HG03442 (cell line): ENCODE measurements around the gene HES1.

Experiments used
- ATAC-seq: cut with Tn5 transposase; IDR thresholded peaks from one replicate; pipeline ENCODE4 v1.9.1; 2021; ENCODE audit warnings: mild to moderate bottlenecking, moderate library complexity; ENCODE audit not compliant: unreplicated experiment

HES1 gene

DNA sequence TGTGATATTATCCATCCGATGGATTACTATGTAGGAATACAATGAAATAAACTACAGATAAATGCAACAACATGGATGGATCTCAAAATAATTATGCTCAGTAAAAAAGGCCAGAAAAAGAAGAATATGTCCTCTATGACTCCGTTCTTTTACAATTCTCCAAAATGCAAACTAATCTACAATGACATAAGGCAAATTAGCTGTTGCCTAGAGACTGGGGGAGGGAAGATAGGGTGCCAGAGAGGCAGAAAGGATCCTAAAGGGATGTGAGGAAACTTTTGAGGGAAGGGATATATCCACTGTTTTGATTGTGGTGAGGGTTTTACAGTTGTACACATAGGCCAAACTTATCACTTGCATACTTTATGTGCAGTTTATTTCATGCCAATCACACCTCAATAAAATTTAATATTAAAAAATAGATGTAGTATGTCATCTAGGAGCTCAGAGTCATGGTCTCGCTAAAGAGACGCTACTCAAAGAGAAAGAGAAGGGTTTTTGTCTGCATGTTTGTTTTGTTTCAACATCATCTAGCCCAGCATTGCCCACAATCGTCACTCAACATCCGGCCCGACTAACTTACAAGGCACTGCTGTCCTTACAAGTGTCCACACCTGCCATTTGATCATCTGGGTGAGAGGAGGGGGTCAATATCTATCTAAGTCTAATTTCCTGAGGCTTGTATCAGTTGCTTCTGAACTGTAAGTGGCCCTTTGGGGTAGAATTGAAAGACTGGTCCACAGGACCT is 29.5 kb downstream of the HES1 start:
- no peak for ATAC-seq

DNA sequence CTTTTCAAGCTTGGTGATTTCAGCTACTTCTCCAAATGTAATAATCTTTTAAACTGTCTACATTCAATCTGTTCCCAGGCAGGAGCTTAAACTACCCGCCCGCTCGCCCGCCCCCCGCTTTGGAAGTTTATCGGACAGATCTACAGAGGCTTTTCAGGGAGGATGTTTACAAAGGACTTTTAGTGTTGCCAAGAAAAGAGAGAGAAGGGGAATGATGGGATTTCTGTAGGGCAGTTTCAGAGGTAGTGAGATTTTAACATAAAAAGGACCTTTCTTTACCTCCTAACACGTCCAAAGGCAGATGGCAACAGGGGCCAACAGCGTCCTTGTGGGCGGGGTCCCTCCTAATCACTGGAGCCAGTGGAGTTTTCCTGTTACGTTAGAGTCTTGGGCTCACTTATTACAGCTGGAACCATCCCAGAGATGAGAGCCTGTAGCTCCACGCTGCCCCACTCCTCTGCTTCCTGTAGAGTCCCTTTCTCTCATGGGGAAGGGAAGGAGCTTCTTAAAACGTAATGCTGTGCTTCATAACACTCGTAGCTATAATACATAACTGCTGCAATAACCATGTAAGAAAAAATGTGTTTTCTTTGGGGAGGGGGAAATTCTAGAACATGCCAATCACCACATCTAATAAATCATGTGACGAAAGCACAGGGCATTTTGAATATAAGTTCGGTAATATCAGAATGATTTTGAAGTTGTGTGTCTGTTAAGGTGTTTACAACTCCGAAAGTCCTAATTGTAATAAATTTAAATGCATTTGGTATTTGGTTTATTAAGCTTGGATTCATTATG is 30.9 kb downstream of the HES1 start:
- ATAC-seq = no peak

DNA sequence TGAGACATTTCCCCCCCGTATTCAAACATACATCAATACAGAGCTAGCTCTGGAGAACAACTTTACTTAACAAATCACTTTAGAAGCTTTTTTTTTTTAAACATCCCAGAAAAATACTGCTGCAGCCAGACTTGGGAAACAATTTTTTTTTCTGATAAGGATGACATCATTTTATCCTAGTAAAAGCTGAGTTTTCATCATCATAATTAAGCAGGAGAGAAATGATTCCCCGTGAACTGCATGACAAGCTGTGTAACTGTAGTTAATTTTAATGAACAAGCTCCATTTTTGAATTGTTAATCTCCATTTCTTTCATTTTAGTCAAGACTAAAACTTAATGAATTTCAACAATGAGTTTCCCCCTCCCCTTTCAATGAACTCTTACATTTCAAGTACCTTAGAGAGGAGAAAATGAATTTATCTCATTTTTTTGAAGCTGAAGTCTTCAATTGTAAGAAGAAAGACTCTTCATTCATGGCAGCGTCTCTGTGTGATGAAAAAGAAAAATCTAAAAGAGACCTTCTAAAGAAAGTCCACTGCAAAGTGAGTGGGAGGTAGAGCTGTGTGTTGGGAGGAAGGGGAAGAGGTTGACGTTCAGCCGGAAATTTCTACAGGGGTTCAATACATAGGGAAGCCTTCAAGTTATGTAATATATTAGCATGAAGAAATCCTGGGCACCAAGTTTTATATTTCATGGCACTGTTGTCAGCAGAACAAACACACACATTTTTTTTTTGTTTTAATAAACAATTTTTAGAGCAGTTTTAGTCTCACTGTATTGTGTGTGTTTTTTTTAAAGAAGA is 31.7 kb downstream of the HES1 start:
- no peak for ATAC-seq

DNA sequence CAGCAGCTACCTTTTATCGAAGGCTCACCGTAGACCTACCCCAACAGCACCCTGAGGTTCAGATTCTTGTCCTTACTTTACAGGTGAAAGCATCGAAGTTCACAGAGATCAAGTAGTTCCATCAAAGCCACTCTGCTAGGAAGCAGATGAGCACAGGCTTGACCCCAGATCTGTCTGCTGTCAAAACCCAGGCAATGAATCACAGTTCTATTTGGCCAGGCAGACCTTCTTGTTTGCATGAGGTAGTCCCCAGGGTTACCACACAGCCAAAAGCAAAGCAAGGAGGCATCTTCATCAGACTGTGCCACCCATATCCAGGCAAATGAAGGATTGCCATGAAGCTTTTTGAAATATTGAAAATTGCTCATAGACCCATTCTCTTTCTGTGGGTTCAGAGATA is 33.0 kb downstream of the HES1 start:
- ATAC-seq = no peak

DNA sequence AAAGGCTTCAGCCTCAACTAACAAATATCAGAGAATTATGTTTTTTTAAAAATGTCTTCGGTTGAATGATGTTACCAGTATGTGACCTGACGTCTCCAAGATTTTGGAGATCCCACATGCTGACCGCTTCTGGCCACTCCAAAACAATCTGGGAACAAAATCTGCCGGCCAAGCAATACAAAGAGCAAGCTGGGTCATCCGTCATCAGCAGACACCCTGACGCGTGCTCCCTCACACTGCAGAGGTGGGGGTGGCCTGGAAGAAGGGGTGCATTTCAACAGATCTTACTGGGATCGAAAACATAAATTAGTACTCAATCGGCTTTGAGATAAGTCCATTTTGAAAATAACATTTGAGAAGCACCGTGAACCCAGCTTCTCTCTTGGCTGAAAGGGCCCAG is 33.6 kb downstream of the HES1 start:
- no peak for ATAC-seq

DNA sequence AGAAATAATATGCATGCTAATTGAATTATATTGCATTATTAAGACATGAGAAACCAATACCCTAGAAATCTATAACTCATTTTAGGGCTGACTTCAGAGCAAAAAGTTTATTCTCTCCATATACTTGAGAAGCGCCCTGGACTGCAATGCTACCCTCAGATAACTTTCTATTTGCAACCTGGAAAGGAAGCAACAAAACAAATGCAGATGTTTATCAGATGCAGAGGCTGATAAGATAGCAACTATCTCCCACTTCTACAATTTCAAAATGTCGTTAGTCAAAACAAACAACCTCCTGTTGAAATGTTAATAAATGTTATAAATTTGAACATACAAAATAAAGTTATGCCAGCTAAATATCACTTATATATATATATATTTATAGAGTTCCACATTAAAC is 34.8 kb downstream of the HES1 start:
- ATAC-seq = no peak

DNA sequence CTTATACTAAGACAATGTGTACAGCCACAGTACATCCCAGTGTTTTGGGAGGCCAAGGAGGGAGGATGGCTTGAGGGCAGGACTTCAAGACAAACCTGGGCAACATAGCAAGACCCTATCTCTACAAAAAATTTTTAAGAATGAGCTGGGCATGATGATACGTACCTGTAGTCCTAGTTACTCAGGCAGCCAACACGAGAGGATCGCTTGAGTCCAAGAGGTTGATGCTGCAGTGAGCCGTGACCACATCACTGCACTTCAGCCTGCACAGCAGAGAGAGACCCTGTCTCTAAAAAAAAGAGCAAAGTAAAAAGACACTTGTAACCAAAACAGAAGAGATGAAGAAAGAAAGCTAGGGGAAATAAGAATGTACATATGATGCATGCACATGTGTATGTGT is 38.5 kb downstream of the HES1 start:
- no peak for ATAC-seq

DNA sequence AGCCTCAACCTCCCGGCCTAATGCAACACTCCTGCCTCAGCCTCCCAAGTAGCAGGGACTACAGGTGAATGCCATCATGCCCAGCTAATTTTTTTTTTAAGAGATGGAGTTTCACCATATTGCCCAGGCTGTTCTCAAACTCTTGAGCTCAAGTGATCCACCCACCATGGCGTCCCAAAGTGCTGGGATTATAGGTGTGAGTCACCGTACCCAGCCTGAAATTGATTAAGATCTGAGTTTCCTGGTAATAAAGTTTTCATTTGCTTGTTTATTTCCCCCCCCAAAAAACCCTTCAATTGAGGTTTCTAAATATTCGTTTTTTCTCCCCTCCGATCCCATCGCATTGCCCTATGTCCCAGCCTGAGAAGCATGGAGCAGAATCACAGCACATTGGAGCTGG is 39.0 kb downstream of the HES1 start:
- ATAC-seq = no peak

DNA sequence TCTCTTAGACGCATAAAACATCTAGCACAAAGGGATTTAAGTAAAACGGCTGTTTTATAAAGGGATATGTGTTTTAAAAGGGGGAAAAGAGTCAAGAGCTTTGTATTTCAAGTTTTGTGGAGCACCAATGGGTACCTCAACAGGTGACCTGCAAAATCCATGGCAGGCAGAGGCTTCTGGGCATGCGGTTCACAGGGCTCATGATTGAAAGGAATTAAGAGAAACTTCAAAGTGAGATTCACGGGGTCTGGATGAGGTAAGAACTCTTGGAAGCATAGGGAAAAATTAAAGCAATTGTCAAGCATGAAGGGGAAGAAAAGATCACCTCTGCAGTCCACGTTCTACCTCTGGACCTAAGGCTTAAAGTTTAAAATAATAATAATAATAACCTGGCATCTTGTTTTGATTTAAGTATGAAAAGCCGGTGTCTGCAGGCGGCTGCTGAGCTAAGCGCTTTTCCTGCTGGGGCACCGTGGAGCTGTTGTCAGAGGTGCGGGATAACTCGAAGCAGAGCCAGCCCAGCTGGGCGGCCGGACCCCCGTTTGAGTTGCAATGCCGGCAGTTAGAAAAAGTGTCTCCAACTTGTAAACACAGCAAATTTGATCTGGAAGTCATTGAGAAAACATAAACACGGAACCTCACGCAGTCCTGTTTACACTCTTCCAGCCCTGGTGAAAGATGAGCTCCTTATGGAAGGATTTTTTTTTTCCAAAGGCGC is 40.5 kb downstream of the HES1 start:
- no peak for ATAC-seq

DNA sequence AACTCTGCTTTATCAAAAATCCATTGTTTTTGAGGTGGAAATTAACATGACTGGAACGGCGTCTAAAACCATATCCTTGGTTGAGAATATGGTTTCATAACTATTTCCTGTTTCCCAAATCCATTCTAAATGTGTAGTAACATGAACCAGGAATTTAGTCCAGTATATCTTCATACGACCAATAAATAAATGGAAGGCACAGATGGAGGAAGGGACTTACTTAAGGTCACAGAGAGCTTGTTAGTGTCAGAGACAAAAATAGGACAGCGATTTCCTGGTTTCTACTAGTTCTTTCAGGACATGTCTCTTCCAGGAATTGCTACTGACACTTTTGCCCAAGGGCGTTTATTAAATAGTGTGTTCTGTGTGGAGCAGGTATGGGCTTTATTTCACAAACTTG is 41.2 kb downstream of the HES1 start:
- ATAC-seq = no peak

DNA sequence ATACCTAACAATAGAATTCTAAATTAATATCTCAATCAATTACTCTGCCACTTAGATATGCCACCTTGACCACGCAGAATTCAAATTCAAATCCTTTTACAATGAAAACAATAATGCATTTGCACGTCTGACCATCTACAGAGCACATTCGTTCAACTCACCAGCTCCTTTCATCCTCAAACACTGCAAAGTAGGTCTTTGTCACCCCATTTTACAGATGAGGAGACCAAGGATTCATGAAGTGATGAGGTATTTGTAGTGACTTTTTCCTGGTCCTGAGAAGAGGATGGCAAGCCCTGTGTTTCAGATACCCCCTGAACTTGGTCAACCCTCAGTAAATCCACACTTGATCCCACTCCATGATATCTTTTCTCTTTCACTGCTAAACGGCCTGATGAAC is 42.2 kb downstream of the HES1 start:
- ATAC-seq = no peak

DNA sequence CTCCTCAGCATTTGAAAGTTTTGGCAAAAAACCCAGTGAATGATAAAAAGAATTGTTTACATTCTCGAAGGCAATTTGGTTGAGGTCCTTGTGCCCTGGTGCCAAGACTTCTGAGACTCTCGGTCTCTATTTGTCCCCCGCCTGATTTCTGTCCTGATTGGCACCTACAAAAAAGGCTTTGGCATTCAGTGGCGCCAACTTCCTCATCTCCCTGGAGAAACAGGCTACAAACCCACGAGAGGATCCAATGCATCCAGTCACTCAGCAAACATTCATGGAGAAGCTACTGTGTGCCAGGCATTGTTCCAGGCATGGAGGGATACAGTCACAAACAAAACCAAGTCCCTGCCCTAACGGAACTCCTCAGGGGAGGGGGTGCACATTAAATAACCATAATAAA is 42.7 kb downstream of the HES1 start:
- ATAC-seq = no peak

DNA sequence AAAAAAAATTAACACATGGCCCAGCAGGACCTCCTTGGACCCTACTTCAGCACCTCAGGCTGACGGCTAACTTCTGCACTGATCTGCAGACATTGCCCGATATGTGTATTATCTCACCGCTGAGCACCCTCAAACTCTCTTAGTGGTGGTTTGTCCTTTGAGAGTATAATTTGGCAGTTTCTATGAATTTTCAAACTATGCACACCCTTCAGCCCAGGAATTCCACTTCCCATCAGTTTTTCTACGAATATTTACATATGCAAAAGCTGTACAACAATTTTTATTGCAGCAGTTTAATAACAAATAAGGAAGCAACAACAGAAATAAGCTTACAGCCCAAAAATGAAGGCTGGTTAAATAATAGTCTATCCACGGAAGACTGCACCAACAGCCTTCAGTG is 44.6 kb downstream of the HES1 start:
- ATAC-seq = no peak

DNA sequence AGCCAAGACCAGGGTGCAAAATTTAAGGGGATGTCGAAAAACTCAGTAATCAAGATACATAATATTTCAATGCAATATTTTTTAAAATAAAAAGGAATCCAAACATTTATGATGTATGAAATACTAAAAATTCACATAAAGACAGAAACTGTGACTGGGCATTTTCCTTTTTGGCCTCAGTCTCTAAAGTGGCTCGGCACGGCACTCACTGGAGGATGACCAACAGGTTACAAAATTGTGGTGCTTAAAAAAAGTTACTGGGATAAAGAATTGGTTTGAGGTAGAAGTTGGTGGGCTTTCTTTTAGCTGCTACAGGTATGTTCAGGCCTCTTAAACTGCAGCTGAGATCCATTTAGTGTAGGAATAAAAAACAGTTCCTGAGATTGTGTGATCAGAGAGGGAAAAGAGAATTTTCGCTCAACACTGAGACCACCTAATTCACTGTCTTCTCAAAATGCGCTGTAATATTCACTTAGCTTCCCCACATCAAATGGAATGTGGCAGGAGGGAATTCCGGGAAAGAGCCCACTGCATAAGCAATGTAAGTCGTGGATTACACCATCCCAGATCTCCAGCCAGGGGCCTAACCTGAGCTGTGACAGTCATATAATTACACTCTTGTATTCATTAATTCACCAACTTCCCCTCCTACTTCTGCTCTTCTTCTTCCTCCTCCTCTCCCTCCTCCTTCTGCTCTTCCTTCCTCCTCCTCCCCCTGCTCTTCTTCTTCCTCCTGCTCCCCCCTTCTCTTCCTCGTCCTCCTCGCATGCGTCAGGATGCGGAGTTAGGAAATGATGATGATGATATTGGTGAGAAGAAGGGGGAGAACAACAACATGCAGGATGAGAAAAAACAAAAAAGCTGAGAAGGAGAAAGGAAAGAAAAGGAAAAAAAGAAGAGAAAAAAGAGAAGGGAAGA is 45.9 kb downstream of the HES1 start:
- ATAC-seq = no peak

DNA sequence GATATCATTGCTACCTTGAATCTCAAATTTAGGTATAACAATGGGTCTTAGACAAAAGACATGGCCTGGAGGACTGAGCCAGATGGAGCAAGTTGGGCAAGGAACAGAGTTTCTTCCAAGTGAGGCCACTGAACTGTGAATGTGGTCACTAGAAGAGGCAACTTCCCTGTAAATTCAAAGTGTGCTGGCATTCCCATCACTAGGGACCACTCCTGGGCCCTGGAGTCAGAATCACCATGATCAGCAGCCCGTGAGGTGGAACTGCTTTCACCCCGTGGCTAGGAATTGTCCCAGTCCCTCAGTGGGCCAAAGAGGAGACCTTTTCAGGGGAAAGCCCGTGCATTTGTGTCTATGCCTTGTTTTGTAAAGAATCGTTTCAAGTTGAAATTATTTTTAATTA is 47.3 kb downstream of the HES1 start:
- ATAC-seq = no peak

DNA sequence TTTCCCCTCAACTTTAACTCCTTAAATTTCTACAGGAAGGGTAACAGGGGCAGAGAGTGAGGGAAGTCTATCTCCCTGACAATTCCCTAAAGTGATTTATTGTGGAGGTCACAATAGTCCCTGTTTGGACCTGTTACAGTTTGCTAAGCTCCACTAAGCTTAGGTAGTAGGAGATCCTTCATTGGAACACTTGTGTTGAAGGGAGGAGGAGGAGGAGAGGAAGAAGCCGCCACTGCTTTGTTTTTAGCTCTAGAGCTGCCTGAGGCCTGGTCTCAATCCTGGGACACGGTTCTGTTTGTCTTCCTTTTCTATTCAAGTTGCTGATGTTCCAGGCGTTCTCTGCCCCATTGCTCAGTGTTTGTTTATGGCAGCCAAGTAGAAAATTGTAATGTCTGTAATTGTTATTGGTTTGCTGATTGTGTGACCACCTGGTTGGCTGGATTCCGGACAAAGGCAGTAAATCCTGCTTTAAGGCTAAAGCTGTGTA is 48.4 kb downstream of the HES1 start:
- ATAC-seq = no peak

DNA sequence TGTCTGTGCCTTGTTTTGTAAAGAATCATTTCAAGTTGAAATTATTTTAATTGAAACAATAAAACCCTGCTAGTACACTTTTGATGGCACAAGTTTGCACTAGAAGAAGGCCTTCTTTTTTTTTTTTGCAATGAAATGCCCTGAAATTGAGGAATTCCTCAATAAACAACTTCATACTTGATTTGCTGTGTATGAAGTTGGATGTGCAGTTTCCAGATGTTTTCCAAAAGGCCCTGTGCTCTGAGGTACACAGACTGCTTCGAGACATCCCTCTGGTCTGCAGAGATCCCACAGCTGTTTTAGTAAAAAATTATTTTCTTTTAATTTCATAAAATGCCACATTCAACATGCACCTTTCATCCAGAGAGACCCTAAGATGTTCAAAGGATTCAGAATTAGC is 48.9 kb downstream of the HES1 start:
- ATAC-seq = no peak

DNA sequence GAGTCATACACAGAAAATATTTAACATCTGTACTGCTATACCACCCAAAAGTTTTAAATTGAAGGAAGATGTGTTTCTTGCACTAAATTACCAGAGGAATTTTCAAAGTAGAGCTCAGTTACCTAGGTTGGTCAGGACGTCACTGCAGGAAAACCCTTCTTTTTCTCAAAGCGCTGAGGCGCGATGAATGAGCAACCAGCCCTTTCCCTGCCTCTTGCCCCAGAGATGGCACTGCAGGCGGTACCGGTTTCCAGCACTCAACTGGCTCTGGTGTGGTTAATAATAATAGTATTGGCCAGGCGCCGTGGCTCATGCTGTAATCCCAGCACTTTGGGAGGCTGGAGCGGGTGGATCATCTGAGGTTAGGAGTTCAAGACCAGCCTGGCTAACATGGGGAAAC is 49.3 kb downstream of the HES1 start:
- no peak for ATAC-seq

DNA sequence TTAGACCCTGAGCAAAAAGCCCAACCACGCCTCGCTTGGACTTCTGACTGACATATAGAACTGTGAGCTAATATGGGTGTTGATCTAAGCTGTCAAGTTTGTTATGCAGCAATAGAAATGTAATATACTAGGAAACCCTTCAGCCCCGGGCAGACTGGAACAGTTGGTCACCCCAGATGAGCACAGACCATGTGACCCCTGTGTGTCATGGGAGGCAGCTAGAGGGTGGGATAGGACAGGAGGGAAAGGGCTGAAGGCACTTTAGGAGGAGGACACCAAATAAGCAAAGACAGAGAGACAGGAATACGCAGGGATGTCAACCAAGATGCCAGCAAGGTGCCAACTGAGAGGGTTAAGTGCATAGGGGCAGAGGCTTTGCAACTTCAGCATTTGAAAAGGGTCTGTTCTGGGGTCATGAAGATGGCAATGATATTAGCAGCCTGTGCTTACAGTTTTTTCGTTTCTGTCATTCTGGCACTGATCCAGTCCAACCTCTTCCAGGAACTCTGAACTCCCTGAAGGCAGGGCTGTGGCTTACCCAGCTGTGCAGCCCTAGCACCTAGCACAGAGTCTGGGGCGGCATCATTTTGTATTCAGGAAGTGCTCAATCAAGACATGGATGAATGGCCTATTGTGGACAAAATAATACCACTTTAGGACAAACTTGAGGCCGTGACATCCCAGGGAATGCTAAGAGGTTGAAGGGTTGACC is 51.4 kb downstream of the HES1 start:
- ATAC-seq = no peak
